Neuronal stem cell (in vitro differentiated cells): ENCODE measurements around the gene E2F2.
A peak's percentile ranks its signal among the peaks of the same experiment; 100 is the strongest.

Experiments
- DNase-seq: peaks from one replicate; pipeline ENCODE4 v3.0.0-alpha.2; 2013; ENCODE audit warnings: low spot score
- H2AFZ ChIP-seq: one replicate; pipeline ENCODE4 v1.6.1; 2013; ENCODE audit warnings: mild to moderate bottlenecking, low read length, inconsistent platforms
- H2AK5ac ChIP-seq: 2 replicates; pipeline ENCODE4 v1.6.1; 2013; ENCODE audit warnings: low read depth, mild to moderate bottlenecking, inconsistent platforms, low read length, moderate library complexity, mixed read lengths
- H2BK120ac ChIP-seq: 2 replicates; pipeline ENCODE4 v1.6.1; 2013; ENCODE audit warnings: low read depth, mild to moderate bottlenecking, inconsistent platforms, low read length, moderate library complexity, mixed read lengths
- H2BK12ac ChIP-seq: one replicate; pipeline ENCODE4 v1.6.1; 2013; ENCODE audit warnings: low read length, inconsistent platforms
- H2BK15ac ChIP-seq: 2 replicates; pipeline ENCODE4 v1.6.1; 2013; ENCODE audit warnings: mild to moderate bottlenecking, low read length, inconsistent platforms, mixed read lengths
- H2BK5ac ChIP-seq: one replicate; pipeline ENCODE4 v1.6.1; 2013; ENCODE audit warnings: inconsistent platforms, mild to moderate bottlenecking, low read length, moderate library complexity
- H3K14ac ChIP-seq: one replicate; pipeline ENCODE4 v1.6.1; 2013; ENCODE audit warnings: low read length, inconsistent platforms
- H3K18ac ChIP-seq: 2 replicates; pipeline ENCODE4 v1.6.1; 2013; ENCODE audit warnings: low read length, inconsistent platforms
- H3K23ac ChIP-seq: 2 replicates; pipeline ENCODE4 v1.6.1; 2013; ENCODE audit warnings: low read depth, mild to moderate bottlenecking, mixed read lengths, low read length, inconsistent platforms; ENCODE audit not compliant: poor library complexity
- H3K27ac ChIP-seq: replicated peaks from 3 replicates; pipeline ENCODE4 v1.5.1; 2013; ENCODE audit warnings: low read length, inconsistent platforms
- H3K27me3 ChIP-seq, 3 experiments: 2 replicates each; pipeline ENCODE4 v1.6.1; 2013; ENCODE audit warnings: low read length in 3 of 3, mild to moderate bottlenecking in 2 of 3, inconsistent platforms in 1 of 3, low read depth in 1 of 3, mixed read lengths in 1 of 3, moderate library complexity in 1 of 3; ENCODE audit not compliant: control insufficient read depth in 3 of 3, insufficient read depth in 3 of 3
- H3K36me3 ChIP-seq, 2 donors: replicated peaks in 1 of 2; 2 replicates each; pipeline ENCODE4 v1.6.1; 2013; ENCODE audit warnings: low read length in 2 of 2; ENCODE audit not compliant: control insufficient read depth in 2 of 2, insufficient read depth in 2 of 2
- H3K4ac ChIP-seq: 2 replicates; pipeline ENCODE4 v1.6.1; 2013; ENCODE audit warnings: inconsistent platforms, mild to moderate bottlenecking, low read length, moderate library complexity
- H3K4me1 ChIP-seq, 2 donors: 1 replicate in 1 of 2; 2 replicates in 1 of 2; pipeline ENCODE4 v1.6.1; 2013; ENCODE audit warnings: low read length in 2 of 2, low read depth in 1 of 2; ENCODE audit not compliant: control insufficient read depth in 2 of 2, insufficient read depth in 1 of 2
- H3K4me2 ChIP-seq: one replicate; pipeline ENCODE4 v1.6.1; 2013; ENCODE audit warnings: mild to moderate bottlenecking, low read length, inconsistent platforms; ENCODE audit not compliant: insufficient read depth, poor library complexity, severe bottlenecking
- H3K4me3 ChIP-seq, 2 donors: 2 replicates each; pipeline ENCODE4 v1.5.1; 2013; ENCODE audit warnings: low read length in 2 of 2, mild to moderate bottlenecking in 2 of 2, inconsistent platforms in 1 of 2, moderate library complexity in 1 of 2
- H3K79me1 ChIP-seq: one replicate; pipeline ENCODE4 v1.6.1; 2013; ENCODE audit warnings: low read depth, mild to moderate bottlenecking, inconsistent platforms, low read length, moderate library complexity
- H3K9ac ChIP-seq: one replicate; pipeline ENCODE4 v1.6.1; 2013; ENCODE audit warnings: mild to moderate bottlenecking, low read depth, low read length, inconsistent platforms; ENCODE audit not compliant: poor library complexity
- H3K9me3 ChIP-seq, 2 donors: replicated peaks in 1 of 2; 2 replicates each; pipeline versions ENCODE3 to v1.6.1; 2013; ENCODE audit warnings: low read length in 2 of 2, mild to moderate bottlenecking in 2 of 2, inconsistent platforms in 1 of 2, low read depth in 1 of 2, mixed read lengths in 1 of 2, moderate library complexity in 1 of 2; ENCODE audit not compliant: control insufficient read depth in 2 of 2, insufficient read depth in 1 of 2
- H4K8ac ChIP-seq: one replicate; pipeline ENCODE4 v1.6.1; 2013; ENCODE audit warnings: low read depth, mild to moderate bottlenecking, inconsistent platforms, low read length, moderate library complexity
- H4K91ac ChIP-seq: one replicate; pipeline ENCODE4 v1.6.1; 2013; ENCODE audit warnings: low read length, low read depth, mild to moderate bottlenecking, inconsistent platforms; ENCODE audit not compliant: poor library complexity
- WGBS, 2 donors: extraction: QIAGEN DNeasy Blood & Tissue Kit; methylation state at CpG; one replicate each; pipeline ENCODE4 v1.1.7; 2013; ENCODE audit warnings: missing lambda C conversion rate in 2 of 2, mixed read lengths in 1 of 2; ENCODE audit not compliant: insufficient read length in 2 of 2, insufficient replicate concordance in 1 of 2; ENCODE audit errors: extremely low coverage in 2 of 2; 5-methylcytosine and 5-hydroxymethylcytosine counted together

Gene E2F2

GRCh38 chr1:23577056-23578004 lies 46.3 kb upstream of the E2F2 start:
- H3K4ac ChIP-seq = no peak overlapping the region
- H3K27ac ChIP-seq = no peak overlapping the region
- no peak overlapping the region for H4K8ac ChIP-seq
- H2BK12ac ChIP-seq = no peak overlapping the region
- no CpG with 5 or more reads among the region's 11 CpGs for WGBS, 2 donors
- H3K4me2 ChIP-seq = no peak overlapping the region
- no peak overlapping the region for H3K4me3 ChIP-seq
- no peak overlapping the region for H3K9ac ChIP-seq
- H3K4me1 ChIP-seq = peaks cover 3 to 28% of the 10 kb centered on the region in 2 donors
- H3K9me3 ChIP-seq = no peaks in the 10 kb centered on the region
- peak overlapping the region; percentile 90 for H2AFZ ChIP-seq
- no peak overlapping the region for H2AK5ac ChIP-seq
- no peak overlapping the region for H2BK5ac ChIP-seq
- H3K23ac ChIP-seq = no peak overlapping the region
- no peak for DNase-seq
- H3K14ac ChIP-seq = no peak overlapping the region
- H3K36me3 ChIP-seq = no peaks in the 10 kb centered on the region
- no peak overlapping the region for H4K91ac ChIP-seq
- no peak overlapping the region for H2BK120ac ChIP-seq
- H3K27me3 ChIP-seq = no peaks in the 10 kb centered on the region
- H2BK15ac ChIP-seq = no peak overlapping the region
- no peaks in the 10 kb centered on the region for H3K79me1 ChIP-seq
- H3K18ac ChIP-seq = no peak overlapping the region

GRCh38 chr1:23576338-23577055 lies 45.5 kb upstream of the E2F2 start:
- no peak overlapping the region for H3K27ac ChIP-seq
- H3K9ac ChIP-seq = no peak overlapping the region
- no peak overlapping the region for H2BK5ac ChIP-seq
- H3K23ac ChIP-seq = no peak overlapping the region
- no peak overlapping the region for H3K4me3 ChIP-seq
- H3K4ac ChIP-seq = no peak overlapping the region
- H4K91ac ChIP-seq = no peak overlapping the region
- no peak for DNase-seq
- H4K8ac ChIP-seq = no peak overlapping the region
- no peaks in the 10 kb centered on the region for H3K27me3 ChIP-seq
- no peaks in the 10 kb centered on the region for H3K79me1 ChIP-seq
- H3K18ac ChIP-seq = no peak overlapping the region
- no peak overlapping the region for H2BK120ac ChIP-seq
- H3K36me3 ChIP-seq = no peaks in the 10 kb centered on the region
- H3K9me3 ChIP-seq = no peaks in the 10 kb centered on the region
- H2AK5ac ChIP-seq = no peak overlapping the region
- H2BK12ac ChIP-seq = no peak overlapping the region
- H3K4me1 ChIP-seq = peaks cover 3 to 28% of the 10 kb centered on the region in 2 donors
- H3K4me2 ChIP-seq = no peak overlapping the region
- no peak overlapping the region for H2BK15ac ChIP-seq
- peak overlapping the region; percentile 4 for H2AFZ ChIP-seq
- no CpG with 5 or more reads among the region's 7 CpGs for WGBS, 2 donors
- no peak overlapping the region for H3K14ac ChIP-seq

- Histone ChIP-seq H2BK120ac (no peak overlapping the region), H3K4me1 (peaks cover 3 to 18% of the 10 kb centered on the region in 2 donors), H2AFZ (no peak overlapping the region), H2BK15ac (no peak overlapping the region), H3K4me2 (no peak overlapping the region), H3K9ac (no peak overlapping the region), H2BK5ac (no peak overlapping the region), H3K9me3 (no peaks in the 10 kb centered on the region), H3K4ac (no peak overlapping the region), H3K27ac (no peak overlapping the region), H3K79me1 (no peaks in the 10 kb centered on the region), H3K36me3 (no peaks in the 10 kb centered on the region), H4K91ac (peak overlapping the region; percentile 68), H3K4me3 (no peak overlapping the region), H2AK5ac (peak overlapping the region; percentile 8), H4K8ac (no peak overlapping the region), H3K18ac (peak overlapping the region; percentile 15), H2BK12ac (no peak overlapping the region), H3K23ac (no peak overlapping the region), H3K27me3 (no peaks in the 10 kb centered on the region), H3K14ac (no peak overlapping the region)
- WGBS, 2 donors = no CpG with 5 or more reads among the region's 5 CpGs
- DNase-seq = no peak
Measured at GRCh38 chr1:23575226-23575810, 44.3 kb upstream of the E2F2 start.
